ENCODE data around the gene SIVA1. TPM values are rescaled to one million over a fixed set of nuclear protein-coding genes. Genes with fewer than 3 reads are reported as not detected.

SIVA1 gene
- total and polyA plus RNA-seq, 2 of the 8 experiments (the other 6 are each of a cell fraction or from before 2014, with no cell fraction given) = 123 to 589 TPM

- TF ChIP-seq SAP30 (IDR thresholded peaks at IDR 0.05; ENCODE audit: insufficient read depth, insufficient replicate concordance, low read length) (no peak), SP2 (IDR thresholded peaks at IDR 0.05; ENCODE audit: low read length) (no peak), EP300 (IDR thresholded peaks at IDR 0.05; ENCODE audit: borderline replicate concordance in 1 of 2, low read depth in 2 of 2, low read length in 2 of 2) (no peak)
These were observed 34.8 kb upstream of the SIVA1 start (continued) for GRCh38 chr14:104718147-104718546.
